ENCODE results near the gene SLC43A2. TPM values are rescaled to one million over a fixed set of nuclear protein-coding genes. Genes with fewer than 3 reads are reported as not detected.

Gene SLC43A2
- total RNA-seq, 1 experiment from 2014 or later = 5.6 TPM

DNA sequence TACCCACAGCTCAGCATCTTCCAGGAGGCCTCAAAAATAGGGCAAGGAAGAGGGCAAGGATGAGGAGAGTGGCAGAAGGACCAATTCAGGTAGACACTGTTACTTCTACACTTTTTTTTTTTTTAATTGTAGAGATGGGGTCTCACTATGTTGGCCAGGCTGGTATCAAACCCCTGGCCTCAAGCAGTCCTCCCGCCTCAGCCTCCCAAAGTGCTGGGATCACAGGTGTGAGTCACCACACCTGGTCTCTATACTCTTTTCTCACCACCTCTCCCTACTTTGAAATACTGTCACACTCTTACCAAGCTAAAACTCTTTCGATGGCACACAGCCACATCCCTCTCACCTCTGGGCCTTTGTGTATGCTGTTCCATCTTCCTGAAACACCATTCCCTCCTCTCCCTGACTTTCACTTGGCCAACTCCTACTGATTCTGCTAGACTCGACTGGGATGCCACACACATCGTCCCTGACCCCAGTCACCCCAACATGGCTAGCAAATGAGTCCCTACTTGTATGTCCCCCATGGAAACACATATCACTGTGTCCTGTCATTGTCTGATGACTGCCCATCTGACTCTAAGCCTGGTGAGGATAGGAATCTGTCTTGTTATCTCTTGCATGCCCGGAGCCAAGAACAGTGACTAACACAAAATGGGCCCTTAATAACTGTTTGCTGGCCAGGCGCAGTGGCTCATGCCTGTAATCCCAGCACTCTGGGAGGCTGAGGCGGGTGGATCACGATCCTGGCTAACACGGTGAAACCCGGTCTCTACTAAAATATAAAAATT lies 7.2 kb upstream of the SLC43A2 start:
- CTCF ChIA-PET = interaction anchor here (0.6 to 1.2 kb wide), 4 partner anchors 13 to 274 kb away, joined by 3 to 4 read pairs (median 3); no protein-coding TSS in a partner anchor
- H3K4me3 Mint-ChIP-seq (ENCODE audit: unreplicated experiment) = no peak overlapping the region
- no TSS peak for BruUV-seq (replicated peaks)
- H3K4me1 Mint-ChIP-seq (ENCODE audit: insufficient read depth, unreplicated experiment) = peaks cover 6% of the 10 kb centered on the region
- H3K36me3 Mint-ChIP-seq (ENCODE audit: insufficient read depth, unreplicated experiment) = no peaks in the 10 kb centered on the region
- TF ChIP-seq, protein P1, sequence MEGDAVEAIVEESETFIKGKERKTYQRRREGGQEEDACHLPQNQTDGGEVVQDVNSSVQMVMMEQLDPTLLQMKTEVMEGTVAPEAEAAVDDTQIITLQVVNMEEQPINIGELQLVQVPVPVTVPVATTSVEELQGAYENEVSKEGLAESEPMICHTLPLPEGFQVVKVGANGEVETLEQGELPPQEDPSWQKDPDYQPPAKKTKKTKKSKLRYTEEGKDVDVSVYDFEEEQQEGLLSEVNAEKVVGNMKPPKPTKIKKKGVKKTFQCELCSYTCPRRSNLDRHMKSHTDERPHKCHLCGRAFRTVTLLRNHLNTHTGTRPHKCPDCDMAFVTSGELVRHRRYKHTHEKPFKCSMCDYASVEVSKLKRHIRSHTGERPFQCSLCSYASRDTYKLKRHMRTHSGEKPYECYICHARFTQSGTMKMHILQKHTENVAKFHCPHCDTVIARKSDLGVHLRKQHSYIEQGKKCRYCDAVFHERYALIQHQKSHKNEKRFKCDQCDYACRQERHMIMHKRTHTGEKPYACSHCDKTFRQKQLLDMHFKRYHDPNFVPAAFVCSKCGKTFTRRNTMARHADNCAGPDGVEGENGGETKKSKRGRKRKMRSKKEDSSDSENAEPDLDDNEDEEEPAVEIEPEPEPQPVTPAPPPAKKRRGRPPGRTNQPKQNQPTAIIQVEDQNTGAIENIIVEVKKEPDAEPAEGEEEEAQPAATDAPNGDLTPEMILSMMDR (IDR thresholded peaks at IDR 0.05; ENCODE audit: unreplicated experiment) = no peak
- no peak overlapping the region for H3K27ac Mint-ChIP-seq (ENCODE audit: low read depth, unreplicated experiment)
- POLR2A ChIA-PET = interaction anchor here (1.1 kb wide), 1 partner anchor 99 kb away, joined by 3 read pairs; no protein-coding TSS in a partner anchor
- no peak for DNase-seq (ENCODE audit: unreplicated experiment)
- H3K27me3 Mint-ChIP-seq (ENCODE audit: insufficient read depth, unreplicated experiment) = no peaks in the 10 kb centered on the region
- intact Hi-C loops (cut with micrococcal nuclease) = no loop called here
- no peaks in the 10 kb centered on the region for H3K9me3 Mint-ChIP-seq (ENCODE audit: unreplicated experiment)

DNA sequence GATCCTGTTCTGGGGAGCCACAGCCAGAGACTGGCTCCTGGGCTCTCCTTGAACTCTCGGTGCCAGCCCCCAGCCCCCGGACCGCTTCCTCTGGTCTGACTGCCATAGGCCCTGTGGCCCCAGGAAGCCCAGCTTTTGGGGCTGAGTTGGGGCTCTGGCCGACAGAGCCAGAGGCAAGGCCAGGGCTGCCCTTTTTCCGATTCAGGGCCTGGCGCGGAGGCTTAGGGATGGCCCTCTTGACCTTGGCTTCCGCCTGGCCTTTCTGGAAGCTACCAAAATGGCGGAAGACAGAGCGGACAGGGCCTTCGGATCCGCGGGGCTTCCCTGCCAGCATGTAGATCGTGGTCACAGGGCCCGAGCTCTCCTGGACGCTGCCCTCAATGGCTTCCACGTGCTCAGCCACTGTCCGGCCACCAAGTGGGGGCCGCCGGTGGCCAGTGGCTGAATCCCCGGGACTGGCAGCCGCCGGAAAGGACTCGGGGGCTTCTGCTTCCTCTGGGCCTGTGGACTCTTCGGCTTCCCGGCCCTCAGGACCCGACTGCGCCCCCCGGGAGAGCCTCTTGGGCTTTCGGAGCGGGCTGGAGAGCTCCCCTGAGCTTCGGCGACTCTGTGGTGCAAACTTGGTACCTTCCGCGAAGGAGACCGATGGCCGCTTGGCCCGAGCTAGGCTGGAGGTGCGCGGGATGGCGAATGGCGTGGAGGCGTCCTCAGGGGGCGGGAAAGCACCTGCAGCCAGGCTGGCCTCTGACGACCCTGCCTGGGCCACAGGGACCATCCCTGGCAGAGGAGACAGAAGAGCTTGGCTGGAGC lies 6.4 kb upstream of the SLC43A2 start:
- no peaks in the 10 kb centered on the region for H3K9me3 Mint-ChIP-seq (ENCODE audit: unreplicated experiment)
- no peak overlapping the region for H3K4me3 Mint-ChIP-seq (ENCODE audit: unreplicated experiment)
- ChIA-PET POLR2A (interaction anchor here (0.6 kb wide), 1 partner anchor 788 kb away, joined by 3 read pairs; no protein-coding TSS in a partner anchor), CTCF (interaction anchor here (0.6 to 1.2 kb wide), 2 partner anchors 14 to 273 kb away, joined by 3 to 4 read pairs; no protein-coding TSS in a partner anchor)
- BruUV-seq (replicated peaks) = no TSS peak
- peaks cover 10% of the 10 kb centered on the region for H3K4me1 Mint-ChIP-seq (ENCODE audit: insufficient read depth, unreplicated experiment)
- H3K27me3 Mint-ChIP-seq (ENCODE audit: insufficient read depth, unreplicated experiment) = no peaks in the 10 kb centered on the region
- H3K27ac Mint-ChIP-seq (ENCODE audit: low read depth, unreplicated experiment) = no peak overlapping the region
- no peak for DNase-seq (ENCODE audit: unreplicated experiment)
- TF ChIP-seq, protein P1 (IDR thresholded peaks at IDR 0.05; ENCODE audit: unreplicated experiment) = no peak
- H3K36me3 Mint-ChIP-seq (ENCODE audit: insufficient read depth, unreplicated experiment) = no peaks in the 10 kb centered on the region
- intact Hi-C loops (cut with micrococcal nuclease) = loop anchor here (5.0 kb wide), 2 partner anchors 118 to 378 kb away; partner anchors contain the start of gene INPP5K

DNA sequence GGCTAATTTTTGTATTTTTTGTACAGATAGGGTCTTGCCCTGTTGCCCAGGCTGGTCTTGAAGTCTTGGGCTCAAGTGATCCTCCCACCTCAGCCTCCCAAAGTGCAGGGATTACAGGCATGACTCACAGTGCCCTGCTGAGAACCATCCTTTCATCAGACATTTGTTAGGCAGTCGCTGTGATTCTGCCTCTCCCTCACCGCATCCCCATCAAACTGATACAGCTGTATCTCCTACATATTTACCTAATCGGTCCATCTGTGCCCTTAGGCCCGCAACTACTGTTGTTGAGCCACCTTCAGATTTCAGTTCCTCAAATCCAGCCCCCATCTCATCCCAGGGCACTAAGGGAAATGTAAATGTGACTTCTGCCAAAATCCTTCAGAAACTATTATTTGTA lies 2.0 kb upstream of the SLC43A2 start:
- Mint-ChIP-seq H3K4me1 (ENCODE audit: insufficient read depth, unreplicated experiment) (peaks cover 23% of the 10 kb centered on the region), H3K4me3 (ENCODE audit: unreplicated experiment) (peak overlapping the region; percentile 95), H3K9me3 (ENCODE audit: unreplicated experiment) (no peaks in the 10 kb centered on the region), H3K27me3 (ENCODE audit: insufficient read depth, unreplicated experiment) (no peaks in the 10 kb centered on the region), H3K36me3 (ENCODE audit: insufficient read depth, unreplicated experiment) (peaks cover 20% of the 10 kb centered on the region), H3K27ac (ENCODE audit: low read depth, unreplicated experiment) (no peak overlapping the region)
- intact Hi-C loops (cut with micrococcal nuclease) = loop anchor here (1.0 to 5.0 kb wide), 3 partner anchors 56 to 373 kb away; partner anchors contain the start of gene INPP5K
- CTCF ChIA-PET = interaction anchor here (0.5 to 5.1 kb wide), 13 partner anchors 7 to 1282 kb away, joined by 3 to 79 read pairs (median 4); partner anchors contain the start of gene SCARF1
- POLR2A ChIA-PET = interaction anchor here (0.6 to 7.0 kb wide), 3 partner anchors 19 to 114 kb away, joined by 3 to 58 read pairs (median 3); partner anchors contain the start of genes INPP5K and RILP
- DNase-seq (ENCODE audit: unreplicated experiment) = peak; percentile 31
- no TSS peak for BruUV-seq (replicated peaks)
- TF ChIP-seq, protein P1 (IDR thresholded peaks at IDR 0.05; ENCODE audit: unreplicated experiment) = no peak
